ENCODE measurements around the gene CMSS1.
"Not testable (repeated sequence)": the region's sequence is repeated elsewhere in the genome, so short reads cannot be mapped to it uniquely, and the experiment has no call there.

The CMSS1 gene

GRCh38 chr3:100033184-100033583 lies 215.5 kb downstream of the CMSS1 start:
- DNase-seq, result no peak

- no peak for DNase-seq
Measured at GRCh38 chr3:100033903-100034471, 216.3 kb downstream of the CMSS1 start.

DNA sequence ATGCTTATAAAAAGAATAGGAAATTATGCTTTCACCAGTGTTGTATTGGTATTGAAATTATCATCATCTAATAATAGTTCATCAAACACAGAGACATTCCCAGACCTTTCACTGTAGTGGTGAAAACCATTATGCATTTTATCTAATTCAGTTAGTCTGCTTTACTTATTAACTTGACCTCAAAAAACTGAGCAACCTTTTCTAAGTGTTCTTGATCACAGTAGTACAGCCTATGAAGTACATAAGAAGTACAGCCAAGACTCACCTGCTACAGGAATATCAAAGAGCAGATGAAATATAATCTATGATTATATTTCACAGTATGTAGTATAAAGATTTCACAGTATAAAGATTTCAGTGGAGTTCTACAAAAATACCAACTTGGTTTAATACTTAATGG lies 221.4 kb downstream of the CMSS1 start:
- no peak for DNase-seq

DNA sequence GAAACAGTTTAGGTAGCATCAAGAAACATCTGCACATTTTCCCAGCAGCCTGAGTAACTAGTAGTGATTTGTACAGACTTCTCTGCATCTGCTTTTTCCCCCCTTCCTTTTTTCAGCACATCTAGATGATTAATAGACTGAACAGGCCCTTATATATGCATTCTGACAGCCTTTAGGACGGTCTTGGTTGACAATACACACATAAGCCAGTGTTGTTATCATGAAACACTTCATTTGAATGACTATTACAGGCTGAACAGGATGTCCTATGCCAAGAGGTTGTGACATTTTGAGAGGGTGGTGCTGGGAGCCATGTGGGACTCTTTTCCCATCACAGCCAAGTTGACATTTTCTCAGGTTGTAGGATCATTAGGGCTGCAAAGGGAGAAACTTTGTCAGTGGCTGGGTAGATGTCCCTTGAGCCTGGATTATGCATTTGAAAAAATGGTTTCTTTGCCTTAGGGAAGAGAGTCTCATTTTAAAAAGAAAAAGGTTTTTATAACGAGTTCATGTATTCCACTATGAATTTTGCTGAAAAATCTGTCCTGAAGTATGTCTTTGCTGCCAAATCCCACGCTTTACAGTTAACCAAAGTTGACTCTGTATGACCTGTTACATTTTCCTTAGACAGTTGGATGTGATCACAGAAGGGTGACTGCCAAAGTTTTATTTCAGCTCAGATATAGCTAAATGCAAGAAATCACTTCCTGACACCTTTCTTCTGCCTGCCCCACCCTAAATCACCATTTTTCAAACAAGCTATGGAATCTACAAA lies 223.0 kb downstream of the CMSS1 start:
- DNase-seq, result no peak

- DNase-seq, result no peak
Measured at GRCh38 chr3:100041328-100041749, 223.7 kb downstream of the CMSS1 start.

DNA sequence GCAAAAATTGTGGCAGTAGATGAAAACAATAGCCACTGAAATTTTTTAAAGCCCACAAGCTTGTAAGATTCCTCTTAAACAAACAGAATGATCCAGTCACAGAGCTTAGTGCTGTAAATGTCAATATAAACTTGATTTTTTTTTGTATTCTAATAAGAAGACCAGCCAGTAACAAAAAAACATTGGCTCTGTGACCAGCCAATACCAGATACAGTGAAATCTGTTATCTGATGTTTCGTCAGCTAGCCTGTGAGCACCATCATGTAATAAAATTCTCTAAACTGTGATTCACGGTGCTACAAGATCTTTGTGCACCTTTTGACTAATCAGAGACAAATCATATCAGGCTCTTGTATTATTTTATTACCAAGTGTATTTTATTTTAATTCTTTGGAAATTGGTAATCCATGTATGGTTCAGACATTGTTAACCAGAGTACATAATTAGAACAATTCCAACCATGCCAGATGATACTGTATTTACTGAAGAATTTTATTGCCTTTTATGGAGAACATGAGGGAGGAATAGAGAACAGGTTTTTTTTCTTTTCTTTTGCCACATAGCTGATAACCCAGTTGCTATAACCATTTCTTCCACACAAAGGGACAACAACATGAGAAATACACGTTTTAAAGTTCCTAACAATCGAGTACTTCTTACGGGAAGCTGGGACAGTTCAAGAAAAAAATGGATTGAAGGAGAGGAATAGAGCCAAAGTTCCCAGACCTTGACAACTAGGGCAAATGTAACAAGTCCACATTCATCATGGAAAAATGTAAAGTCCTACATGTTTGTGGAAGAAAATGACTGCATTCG lies 224.7 kb downstream of the CMSS1 start:
- DNase-seq, result no peak

GRCh38 chr3:100043271-100043670 lies 225.6 kb downstream of the CMSS1 start:
- no peak for DNase-seq

DNA sequence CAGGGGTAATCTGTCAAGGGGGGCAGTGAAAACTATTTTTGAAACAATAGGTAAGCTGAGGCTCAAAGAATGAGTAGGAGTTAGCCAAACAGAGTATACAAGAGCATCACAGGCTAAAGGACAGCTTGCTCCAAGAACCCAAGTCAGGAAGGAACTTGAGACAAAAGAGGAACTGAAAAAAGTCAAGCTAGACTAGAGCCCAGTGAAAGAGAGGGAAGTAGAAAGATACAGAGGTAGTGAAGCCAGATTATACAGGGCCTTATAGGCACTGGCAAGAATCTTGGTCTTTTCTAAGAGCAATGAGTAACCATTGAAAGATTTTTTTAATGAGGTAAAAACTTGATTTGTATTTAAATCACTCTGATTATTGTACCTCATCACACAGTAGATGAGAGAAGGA lies 226.7 kb downstream of the CMSS1 start:
- DNase-seq, result no peak

DNA sequence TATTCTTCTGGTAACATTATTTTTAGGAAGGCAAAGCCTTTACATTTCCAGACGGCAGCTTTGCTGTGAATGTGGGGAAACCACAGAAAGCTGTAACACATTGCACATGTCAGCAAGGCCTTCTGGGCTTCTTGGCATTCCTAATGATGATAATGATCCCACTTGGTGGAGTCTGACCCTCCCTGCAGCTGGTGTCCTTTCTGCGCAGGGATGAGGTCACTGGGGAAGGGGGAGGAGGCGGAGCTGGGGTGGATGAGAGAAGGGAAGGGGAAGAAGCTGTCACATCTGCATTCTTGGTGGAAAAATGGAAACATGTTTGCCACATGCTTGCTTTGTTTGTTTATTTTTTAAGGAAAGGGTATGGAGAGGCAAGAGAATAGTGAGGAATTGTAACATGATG lies 228.0 kb downstream of the CMSS1 start:
- no peak for DNase-seq

DNA sequence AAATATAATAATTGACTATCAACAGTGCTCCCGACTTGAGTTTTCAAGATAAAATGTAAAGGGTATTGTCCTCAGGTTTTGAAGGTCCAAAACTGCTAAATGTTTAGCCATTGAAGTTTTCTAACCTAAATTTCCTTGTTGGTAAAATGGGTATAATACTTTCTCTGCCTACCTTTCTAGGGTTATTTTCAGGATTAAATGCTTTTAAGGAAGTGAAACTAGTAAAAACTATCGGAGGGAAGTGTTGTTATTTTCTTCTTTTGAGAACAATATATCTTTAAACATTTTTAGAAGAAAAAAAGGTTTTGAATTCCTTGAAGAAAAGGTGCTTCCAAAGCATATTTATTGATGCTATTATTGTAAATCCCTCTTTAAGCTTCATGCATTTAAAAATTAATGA lies 229.3 kb downstream of the CMSS1 start:
- no peak for DNase-seq

GRCh38 chr3:100047455-100048141 lies 229.9 kb downstream of the CMSS1 start:
- no peak for DNase-seq

DNA sequence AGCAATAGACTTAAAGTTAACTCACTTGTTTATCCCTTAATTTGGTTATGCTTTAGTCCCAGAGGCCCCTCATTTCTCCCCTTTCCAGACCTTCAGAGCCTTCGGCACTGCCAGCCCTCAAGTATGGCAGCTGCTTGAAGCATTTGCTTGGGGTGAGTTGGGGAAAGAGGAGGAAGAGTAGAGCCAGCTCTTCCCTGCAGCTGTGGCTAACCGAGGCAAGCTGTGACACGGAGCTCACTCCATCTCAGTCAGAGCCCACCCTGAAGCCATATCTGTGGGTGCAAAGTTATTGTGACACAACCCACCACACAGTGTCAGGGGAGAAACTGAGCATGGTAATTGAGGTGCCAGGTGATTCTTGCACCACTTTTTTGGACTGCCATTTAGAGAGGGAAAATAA lies 230.6 kb downstream of the CMSS1 start:
- DNase-seq, result no peak

- DNase-seq, result not testable (repeated sequence)
Measured at GRCh38 chr3:100051513-100051912, 233.9 kb downstream of the CMSS1 start.

- no peak for DNase-seq
Measured at GRCh38 chr3:100053951-100054620, 236.4 kb downstream of the CMSS1 start.

- DNase-seq, result no peak
Measured at GRCh38 chr3:100057716-100058575, 240.3 kb downstream of the CMSS1 start.

- no peak for DNase-seq
Measured at GRCh38 chr3:100059472-100059871, 241.8 kb downstream of the CMSS1 start.

GRCh38 chr3:100060685-100061484 lies 243.2 kb downstream of the CMSS1 start:
- no peak for DNase-seq

- DNase-seq, result no peak
Measured at GRCh38 chr3:100062665-100063064, 245.0 kb downstream of the CMSS1 start.

DNA sequence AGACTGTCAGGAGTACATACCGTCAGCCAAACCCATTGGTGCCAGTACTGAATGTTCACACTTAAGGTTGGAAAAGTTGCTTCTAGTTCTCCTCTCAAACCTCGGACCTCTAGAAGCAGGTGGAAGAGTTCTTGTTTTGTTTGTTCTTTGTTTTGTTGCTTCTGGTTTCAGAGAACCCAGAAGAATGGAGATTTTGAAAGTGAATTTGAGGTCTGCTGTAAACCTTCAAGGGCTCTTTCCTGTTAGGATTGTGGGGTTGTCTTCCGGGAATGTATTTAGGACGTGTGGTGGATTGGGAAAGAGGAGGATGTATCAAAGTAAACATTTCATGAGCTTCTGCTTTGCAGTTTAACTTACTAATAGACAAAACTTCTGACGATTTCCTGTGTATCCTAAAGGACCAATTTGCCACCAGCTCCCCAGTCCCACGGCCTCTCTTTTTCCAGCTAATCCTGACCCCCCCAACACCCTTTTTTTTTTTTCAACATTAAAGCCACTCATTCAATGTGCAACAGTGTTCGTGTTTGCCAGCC lies 246.3 kb downstream of the CMSS1 start:
- no peak for DNase-seq

DNA sequence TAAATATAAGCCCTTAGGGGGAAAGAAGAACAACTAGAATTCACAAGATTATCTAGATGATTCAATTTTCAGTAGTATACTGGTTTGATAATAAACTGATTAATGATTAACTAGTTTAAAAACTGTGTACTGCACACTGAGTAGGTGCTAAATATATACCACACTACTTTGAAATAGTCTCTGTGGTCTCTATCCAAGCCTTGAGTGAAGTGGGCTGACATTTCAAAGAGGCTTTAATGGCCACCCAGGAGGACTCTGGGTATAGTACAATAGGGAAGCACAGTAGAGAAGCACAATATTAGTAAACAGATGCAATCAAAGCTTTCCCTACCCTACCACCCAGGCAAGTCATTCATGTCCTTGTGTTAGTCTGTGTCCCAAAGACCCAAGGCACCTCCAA lies 249.9 kb downstream of the CMSS1 start:
- no peak for DNase-seq

DNA sequence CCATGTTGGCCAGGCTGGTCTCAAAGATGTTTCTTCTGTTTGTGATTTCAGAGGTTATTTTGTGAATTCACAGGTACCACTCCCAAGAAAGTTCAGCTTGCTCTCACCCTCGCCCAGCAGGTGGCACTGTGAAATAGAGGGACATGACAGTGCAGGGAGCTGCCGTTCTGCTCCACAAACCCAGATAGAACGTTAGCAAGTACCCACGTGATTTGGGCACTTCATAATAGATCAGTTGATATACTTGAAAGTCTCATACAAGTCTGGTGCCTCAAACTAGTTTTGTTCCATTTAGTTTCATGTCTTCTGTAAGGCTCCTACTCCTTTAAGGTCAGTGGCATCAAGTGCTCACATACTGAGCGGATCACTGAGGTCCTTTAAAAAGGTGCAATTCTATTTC lies 251.2 kb downstream of the CMSS1 start:
- peak; percentile 78 for DNase-seq

Data from CD4-positive, alpha-beta T cell treated with Interleukin-17A for 4 hours (primary cell).